Trophoblast cell (in vitro differentiated cells and primary cell): ENCODE measurements around the gene BARHL1.
A peak's percentile ranks its signal among the peaks of the same experiment; 100 is the strongest.

ENCODE experiments used
- DNase-seq, 2 donors: peaks; one replicate each; pipeline ENCODE4 v3.0.0-alpha.2; 2016
- H2AFZ ChIP-seq: 2 replicates; pipeline ENCODE4 v1.6.1; 2013; ENCODE audit warnings: low read length, moderate library complexity, mild to moderate bottlenecking; ENCODE audit not compliant: insufficient read depth, poor library complexity
- H2AK5ac ChIP-seq: 2 replicates; pipeline ENCODE4 v1.6.1; 2013; ENCODE audit warnings: mild to moderate bottlenecking, low read length
- H2BK120ac ChIP-seq: 2 replicates; pipeline ENCODE4 v1.6.1; 2013; ENCODE audit warnings: low read length, mild to moderate bottlenecking, moderate library complexity; ENCODE audit not compliant: insufficient read depth, poor library complexity
- H2BK12ac ChIP-seq: 2 replicates; pipeline ENCODE4 v1.6.1; 2013; ENCODE audit warnings: mild to moderate bottlenecking, low read length, moderate library complexity
- H2BK5ac ChIP-seq: 2 replicates; pipeline ENCODE4 v1.6.1; 2013; ENCODE audit warnings: low read length, low read depth, moderate library complexity, mild to moderate bottlenecking; ENCODE audit not compliant: poor library complexity
- H3K14ac ChIP-seq: 2 replicates; pipeline ENCODE4 v1.6.1; 2013; ENCODE audit warnings: mild to moderate bottlenecking, low read length
- H3K18ac ChIP-seq: 2 replicates; pipeline ENCODE4 v1.6.1; 2013; ENCODE audit warnings: mild to moderate bottlenecking, low read length
- H3K23ac ChIP-seq: 2 replicates; pipeline ENCODE4 v1.6.1; 2013; ENCODE audit warnings: low read length
- H3K27ac ChIP-seq: 2 replicates; pipeline ENCODE4 v1.5.1; 2013; ENCODE audit warnings: low read depth, mild to moderate bottlenecking, inconsistent platforms, low read length, moderate library complexity
- H3K27me3 ChIP-seq: 2 replicates; pipeline ENCODE4 v1.6.1; 2013; ENCODE audit warnings: inconsistent platforms, mild to moderate bottlenecking, low read length, moderate library complexity; ENCODE audit not compliant: insufficient read depth
- H3K36me3 ChIP-seq, 2 experiments: 1 replicate in 1 of 2; 2 replicates in 1 of 2; pipeline ENCODE4 v1.6.1; 2013; ENCODE audit warnings: low read length in 2 of 2, mild to moderate bottlenecking in 2 of 2, moderate library complexity in 1 of 2; ENCODE audit not compliant: insufficient read depth in 2 of 2, control insufficient read depth in 1 of 2
- H3K4ac ChIP-seq: 2 replicates; pipeline ENCODE4 v1.6.1; 2013; ENCODE audit warnings: low read depth, mild to moderate bottlenecking, low read length, moderate library complexity
- H3K4me1 ChIP-seq, 2 experiments: 1 replicate in 1 of 2; 2 replicates in 1 of 2; pipeline ENCODE4 v1.6.1; 2013; ENCODE audit warnings: low read length in 2 of 2, mild to moderate bottlenecking in 2 of 2, moderate library complexity in 1 of 2; ENCODE audit not compliant: insufficient read depth in 2 of 2, control insufficient read depth in 1 of 2
- H3K4me2 ChIP-seq: 2 replicates; pipeline ENCODE4 v1.6.1; 2013; ENCODE audit warnings: inconsistent platforms, mild to moderate bottlenecking, low read length, moderate library complexity
- H3K4me3 ChIP-seq: 2 replicates; pipeline ENCODE4 v1.5.1; 2013; ENCODE audit warnings: mild to moderate bottlenecking, low read depth, low read length, inconsistent platforms
- H3K79me1 ChIP-seq: one replicate; pipeline ENCODE4 v1.6.1; 2013; ENCODE audit warnings: low read length
- H3K79me2 ChIP-seq: 2 replicates; pipeline ENCODE4 v1.6.1; 2013; ENCODE audit warnings: low read length, mild to moderate bottlenecking; ENCODE audit not compliant: control insufficient read depth, insufficient read depth, poor library complexity
- H3K9ac ChIP-seq: 2 replicates; pipeline ENCODE4 v1.6.1; 2013; ENCODE audit warnings: mild to moderate bottlenecking, low read length
- H3K9me3 ChIP-seq: 2 replicates; pipeline ENCODE4 v1.6.1; 2013; ENCODE audit warnings: low read depth, mild to moderate bottlenecking, control low read depth, inconsistent platforms, low read length; ENCODE audit not compliant: insufficient read depth
- H4K12ac ChIP-seq: 2 replicates; pipeline ENCODE4 v1.6.1; 2013; ENCODE audit warnings: low read depth, mild to moderate bottlenecking, low read length, moderate library complexity
- H4K8ac ChIP-seq: 2 replicates; pipeline ENCODE4 v1.6.1; 2013; ENCODE audit warnings: low read depth, mild to moderate bottlenecking, low read length, moderate library complexity
- H4K91ac ChIP-seq: one replicate; pipeline ENCODE4 v1.6.1; 2013; ENCODE audit warnings: low read depth, mild to moderate bottlenecking, low read length, moderate library complexity
- WGBS: extraction: QIAGEN DNeasy Blood & Tissue Kit; methylation state at CpG from one replicate; pipeline ENCODE4 v1.1.7; 2013; ENCODE audit warnings: missing lambda C conversion rate; ENCODE audit not compliant: insufficient read length, insufficient coverage; ENCODE audit errors: extremely low coverage; 5-methylcytosine and 5-hydroxymethylcytosine counted together

Gene BARHL1

DNA sequence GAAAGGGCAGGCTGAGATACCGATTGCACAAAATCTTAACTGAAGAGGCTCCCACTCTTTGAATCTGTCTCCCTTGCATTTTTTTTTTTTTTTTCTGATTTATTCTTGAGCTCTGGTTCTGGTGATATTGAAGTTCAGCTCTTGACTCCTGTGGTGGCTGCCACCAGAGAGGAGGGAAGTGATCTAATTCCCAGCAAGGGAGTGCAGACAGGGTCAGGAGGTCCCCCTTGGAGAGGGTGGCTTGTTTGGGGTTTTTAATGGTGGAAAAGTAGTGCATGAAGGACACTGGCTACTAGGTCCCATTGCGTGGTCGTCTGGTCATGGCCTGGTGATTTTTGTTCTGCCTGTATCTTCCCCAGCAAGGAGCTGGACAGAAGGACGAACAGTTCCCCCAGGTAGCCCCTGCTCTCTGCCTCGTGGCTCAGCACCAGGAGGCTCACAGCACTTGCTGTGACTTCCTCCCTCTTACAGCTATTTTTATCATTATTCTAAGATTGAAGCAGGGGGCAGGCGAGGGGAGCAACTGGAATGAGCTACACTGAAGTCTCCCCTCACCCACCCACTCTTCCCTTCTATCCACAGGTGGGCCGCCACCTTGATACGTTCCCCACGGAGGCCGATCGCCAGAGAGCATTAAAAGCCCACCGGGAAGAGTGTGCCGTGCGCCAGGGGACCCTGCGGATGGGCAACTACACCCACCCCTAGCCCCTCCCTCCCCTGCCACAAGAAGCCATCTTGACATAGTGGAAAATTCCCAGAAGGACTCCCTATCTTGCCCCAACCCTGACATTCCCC is 10.4 kb upstream of the BARHL1 start:
- Histone ChIP-seq H3K4me1 (no peaks in the 10 kb centered on the region), H3K23ac (no peak overlapping the region), H3K18ac (no peak overlapping the region), H3K9me3 (no peaks in the 10 kb centered on the region), H3K27ac (no peak overlapping the region), H3K4me3 (no peak overlapping the region), H3K4me2 (no peak overlapping the region), H2BK12ac (no peak overlapping the region), H2BK120ac (no peak overlapping the region), H2BK5ac (no peak overlapping the region), H3K27me3 (peaks cover 7% of the 10 kb centered on the region), H3K36me3 (no peaks in the 10 kb centered on the region), H3K4ac (no peak overlapping the region), H3K79me1 (no peaks in the 10 kb centered on the region), H3K9ac (no peak overlapping the region), H4K12ac (no peak overlapping the region), H3K14ac (no peak overlapping the region), H2AFZ (no peak overlapping the region), H4K91ac (no peak overlapping the region), H2AK5ac (no peak overlapping the region), H3K79me2 (no peaks in the 10 kb centered on the region), H4K8ac (no peak overlapping the region)
- DNase-seq, result no peak
- no CpG with 5 or more reads among the region's 15 CpGs for WGBS

DNA sequence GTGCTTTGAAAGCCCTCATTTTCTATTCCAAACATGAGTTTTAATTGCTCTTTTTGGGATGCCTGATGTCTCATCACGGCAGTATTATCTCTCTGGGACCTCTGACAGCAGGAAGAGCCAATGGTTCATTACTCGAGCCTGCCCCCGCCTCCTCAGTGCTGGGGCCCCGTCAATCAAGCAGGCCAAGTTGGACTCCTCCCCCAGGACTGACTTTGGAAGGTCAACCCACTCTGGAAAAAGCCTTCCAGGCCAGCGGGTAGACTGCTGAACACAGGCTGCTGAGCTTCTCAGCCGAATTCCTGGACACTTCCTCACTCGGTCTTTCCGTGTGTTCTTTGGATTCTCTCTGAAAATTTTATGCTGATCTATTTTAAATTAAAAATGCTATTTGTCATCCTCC is 9.5 kb upstream of the BARHL1 start:
- H2BK12ac ChIP-seq, result no peak overlapping the region
- H2BK5ac ChIP-seq, result no peak overlapping the region
- H3K4me2 ChIP-seq, result no peak overlapping the region
- no peak overlapping the region for H4K91ac ChIP-seq
- no peak overlapping the region for H4K8ac ChIP-seq
- H2AK5ac ChIP-seq, result no peak overlapping the region
- no peaks in the 10 kb centered on the region for H3K79me2 ChIP-seq
- no peak overlapping the region for H2AFZ ChIP-seq
- no peak overlapping the region for H3K4ac ChIP-seq
- H4K12ac ChIP-seq, result no peak overlapping the region
- H3K4me3 ChIP-seq, result no peak overlapping the region
- no peak overlapping the region for H3K14ac ChIP-seq
- peak in 1 of 2 donors; percentile 26 for DNase-seq
- H3K9me3 ChIP-seq, result no peaks in the 10 kb centered on the region
- no peak overlapping the region for H3K9ac ChIP-seq
- no peak overlapping the region for H3K23ac ChIP-seq
- H3K36me3 ChIP-seq, result no peaks in the 10 kb centered on the region
- WGBS, result no CpG with 5 or more reads among the region's 8 CpGs
- no peaks in the 10 kb centered on the region for H3K79me1 ChIP-seq
- peaks cover 12% of the 10 kb centered on the region for H3K27me3 ChIP-seq
- H3K4me1 ChIP-seq, result no peaks in the 10 kb centered on the region
- H2BK120ac ChIP-seq, result no peak overlapping the region
- H3K27ac ChIP-seq, result no peak overlapping the region
- H3K18ac ChIP-seq, result no peak overlapping the region

DNA sequence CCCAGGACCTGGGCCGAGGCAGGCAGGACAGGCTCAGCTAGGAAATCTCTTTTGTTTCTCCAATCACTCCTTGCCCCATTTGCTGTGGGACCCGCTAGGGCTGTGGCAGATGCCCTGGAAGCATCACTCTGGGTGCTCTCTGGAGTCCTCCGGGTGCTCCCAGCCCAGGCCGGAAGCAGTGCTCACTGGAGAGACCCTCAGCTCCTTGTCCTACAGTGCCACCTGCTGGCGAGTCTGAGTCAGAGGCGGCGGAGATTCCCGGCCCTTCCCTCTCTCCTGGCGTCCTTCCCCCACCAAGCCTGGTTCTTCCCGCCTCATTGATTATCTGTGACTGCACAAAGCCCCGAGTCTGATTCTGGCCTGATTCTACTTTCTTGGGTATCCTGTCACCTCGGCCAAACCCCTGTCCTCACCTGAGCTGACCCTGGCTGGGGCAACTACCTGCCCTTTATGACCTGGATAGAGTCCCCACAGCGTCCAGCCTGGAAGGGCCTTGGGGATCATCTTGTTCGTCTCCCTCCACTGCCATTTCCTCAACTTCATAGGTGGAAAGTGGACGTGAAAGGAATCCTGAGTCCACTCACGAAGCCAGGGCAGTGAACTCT is 7.3 kb upstream of the BARHL1 start:
- H3K4me2 ChIP-seq, result no peak overlapping the region
- no peaks in the 10 kb centered on the region for H3K36me3 ChIP-seq
- WGBS, result no CpG with 5 or more reads among the region's 16 CpGs
- no peak overlapping the region for H2BK120ac ChIP-seq
- no peak overlapping the region for H4K8ac ChIP-seq
- H3K9me3 ChIP-seq, result peaks cover 4% of the 10 kb centered on the region
- H3K27ac ChIP-seq, result no peak overlapping the region
- H3K79me2 ChIP-seq, result no peaks in the 10 kb centered on the region
- no peak overlapping the region for H3K23ac ChIP-seq
- no peak overlapping the region for H2AFZ ChIP-seq
- H3K79me1 ChIP-seq, result no peaks in the 10 kb centered on the region
- H3K27me3 ChIP-seq, result peaks cover 32% of the 10 kb centered on the region
- H3K4me3 ChIP-seq, result no peak overlapping the region
- H2AK5ac ChIP-seq, result no peak overlapping the region
- H3K14ac ChIP-seq, result no peak overlapping the region
- H3K18ac ChIP-seq, result no peak overlapping the region
- H3K4ac ChIP-seq, result no peak overlapping the region
- no peak overlapping the region for H4K91ac ChIP-seq
- no peak overlapping the region for H3K9ac ChIP-seq
- H4K12ac ChIP-seq, result no peak overlapping the region
- H2BK12ac ChIP-seq, result no peak overlapping the region
- no peaks in the 10 kb centered on the region for H3K4me1 ChIP-seq
- DNase-seq, result peak; percentile 41 to 79
- H2BK5ac ChIP-seq, result no peak overlapping the region

DNA sequence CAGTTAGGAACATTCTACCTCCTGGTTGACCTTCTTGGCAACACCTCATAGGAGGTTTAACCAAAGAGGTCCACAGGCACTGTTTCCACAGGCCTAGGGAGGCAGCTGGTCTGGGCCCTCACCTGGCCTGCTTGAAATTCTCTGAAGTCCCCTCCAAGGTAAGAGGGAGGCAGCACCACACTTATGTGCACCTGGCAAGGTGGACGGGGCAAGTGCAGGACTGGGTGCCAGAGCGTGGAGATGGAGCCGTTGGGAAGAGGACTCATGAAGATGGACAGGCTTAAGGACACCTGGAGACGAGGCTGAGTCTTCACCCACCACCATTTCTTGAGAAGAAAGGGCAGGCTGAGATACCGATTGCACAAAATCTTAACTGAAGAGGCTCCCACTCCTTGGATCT is 6.6 kb upstream of the BARHL1 start:
- no CpG with 5 or more reads among the region's 5 CpGs for WGBS
- H3K4me3 ChIP-seq, result no peak overlapping the region
- peaks cover 39% of the 10 kb centered on the region for H3K27me3 ChIP-seq
- no peak overlapping the region for H2AK5ac ChIP-seq
- peaks cover 5% of the 10 kb centered on the region for H3K9me3 ChIP-seq
- no peak overlapping the region for H4K91ac ChIP-seq
- no peak overlapping the region for H3K9ac ChIP-seq
- H2BK12ac ChIP-seq, result no peak overlapping the region
- no peak overlapping the region for H2BK5ac ChIP-seq
- no peak overlapping the region for H2AFZ ChIP-seq
- no peak overlapping the region for H2BK120ac ChIP-seq
- H3K36me3 ChIP-seq, result no peaks in the 10 kb centered on the region
- DNase-seq, result no peak
- H4K8ac ChIP-seq, result no peak overlapping the region
- H3K79me1 ChIP-seq, result no peaks in the 10 kb centered on the region
- no peak overlapping the region for H3K23ac ChIP-seq
- H3K27ac ChIP-seq, result no peak overlapping the region
- H3K4ac ChIP-seq, result no peak overlapping the region
- no peaks in the 10 kb centered on the region for H3K4me1 ChIP-seq
- H3K18ac ChIP-seq, result no peak overlapping the region
- no peak overlapping the region for H3K14ac ChIP-seq
- no peak overlapping the region for H3K4me2 ChIP-seq
- no peaks in the 10 kb centered on the region for H3K79me2 ChIP-seq
- no peak overlapping the region for H4K12ac ChIP-seq
